ENCODE results near the gene GBP3.
"Not testable (repeated sequence)": the region's sequence is repeated elsewhere in the genome, so short reads cannot be mapped to it uniquely, and the experiment has no call there.

The GBP3 gene, protein sequence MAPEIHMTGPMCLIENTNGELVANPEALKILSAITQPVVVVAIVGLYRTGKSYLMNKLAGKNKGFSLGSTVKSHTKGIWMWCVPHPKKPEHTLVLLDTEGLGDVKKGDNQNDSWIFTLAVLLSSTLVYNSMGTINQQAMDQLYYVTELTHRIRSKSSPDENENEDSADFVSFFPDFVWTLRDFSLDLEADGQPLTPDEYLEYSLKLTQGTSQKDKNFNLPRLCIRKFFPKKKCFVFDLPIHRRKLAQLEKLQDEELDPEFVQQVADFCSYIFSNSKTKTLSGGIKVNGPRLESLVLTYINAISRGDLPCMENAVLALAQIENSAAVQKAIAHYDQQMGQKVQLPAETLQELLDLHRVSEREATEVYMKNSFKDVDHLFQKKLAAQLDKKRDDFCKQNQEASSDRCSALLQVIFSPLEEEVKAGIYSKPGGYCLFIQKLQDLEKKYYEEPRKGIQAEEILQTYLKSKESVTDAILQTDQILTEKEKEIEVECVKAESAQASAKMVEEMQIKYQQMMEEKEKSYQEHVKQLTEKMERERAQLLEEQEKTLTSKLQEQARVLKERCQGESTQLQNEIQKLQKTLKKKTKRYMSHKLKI

DNA sequence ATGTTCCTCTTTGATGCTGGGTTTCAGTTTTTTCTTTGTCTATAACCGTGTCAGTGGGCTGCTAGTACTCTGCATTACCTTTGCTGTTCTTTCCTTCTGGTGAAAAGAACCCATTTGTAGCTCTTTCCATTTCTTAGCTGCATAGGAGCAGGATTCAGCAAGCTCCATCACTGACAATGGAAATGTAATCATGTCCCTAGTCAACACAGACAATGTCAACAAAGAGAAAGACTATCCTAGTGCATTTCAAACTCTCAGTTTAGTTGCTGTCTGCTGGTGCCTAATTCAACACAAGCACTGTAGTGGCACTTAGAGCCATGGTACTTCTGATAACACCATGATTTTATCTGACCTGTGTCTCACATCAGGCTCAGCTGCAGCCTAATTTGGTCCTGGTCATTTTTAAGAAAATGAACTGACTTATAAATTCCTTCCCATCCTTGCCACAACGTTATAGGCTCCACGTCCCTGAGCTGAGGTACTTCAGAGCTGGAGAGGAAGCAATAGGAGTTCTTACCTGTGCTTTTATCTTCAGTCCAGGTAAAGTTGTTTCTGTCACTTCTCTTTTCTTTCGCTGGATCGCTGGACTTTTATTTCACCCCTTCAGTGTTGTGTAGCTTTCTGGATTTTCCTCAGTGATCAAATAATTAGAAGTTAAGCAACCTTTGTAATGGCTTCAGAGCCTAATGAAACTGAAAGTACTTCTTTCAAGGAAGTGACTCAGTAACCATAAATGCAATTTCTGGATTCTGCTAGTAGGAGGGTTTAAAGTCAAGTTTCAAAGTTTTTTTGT, at the start of gene GBP3:
Gene GBP3 (minus strand): TSS at position 700 of the 793 bp plus-strand sequence. CDS start 2,145 bp downstream, outside the sequence.
- peak; percentile 36 for DNase-seq (ENCODE audit: low spot score)

DNA sequence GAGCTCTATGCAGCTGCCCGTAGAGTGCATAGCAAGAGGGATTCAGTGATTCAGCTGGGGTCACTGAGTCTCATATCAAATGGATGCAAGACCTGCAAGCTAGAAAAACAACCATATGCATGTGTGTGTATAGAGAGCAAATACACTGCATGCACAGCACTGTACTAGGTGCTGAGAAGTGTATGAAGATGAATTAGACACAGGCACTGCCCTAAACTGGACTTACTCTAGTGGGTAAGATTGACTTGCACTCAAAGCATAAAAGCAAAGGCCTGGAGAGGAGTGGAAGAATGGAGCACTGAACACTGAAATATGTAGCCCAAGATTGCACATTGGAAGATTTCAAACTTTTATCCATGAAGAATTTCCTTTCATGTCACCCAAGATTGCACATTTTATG, 47.8 kb upstream of the GBP3 start:
- no peak for DNase-seq (ENCODE audit: low spot score)

DNA sequence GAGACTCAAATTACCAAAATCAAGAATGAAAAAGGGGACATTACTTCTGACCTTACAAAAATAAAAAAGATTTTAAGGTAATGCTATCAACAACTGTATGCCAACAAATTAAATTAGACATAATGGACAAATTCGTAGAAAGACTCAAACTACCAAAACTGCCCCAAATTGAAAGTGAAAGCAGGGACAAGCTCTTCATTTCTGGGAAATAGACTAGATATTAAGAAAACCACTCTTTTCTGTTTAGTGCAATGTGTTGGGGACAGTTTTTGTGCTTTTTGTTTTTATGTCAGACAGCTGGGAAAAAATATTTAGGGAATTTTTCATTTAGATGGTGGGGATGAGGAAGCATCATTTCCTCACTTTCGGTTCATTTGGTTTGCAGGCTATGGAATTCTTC, 47.3 kb upstream of the GBP3 start:
- DNase-seq (ENCODE audit: low spot score) = peak; percentile 51

DNA sequence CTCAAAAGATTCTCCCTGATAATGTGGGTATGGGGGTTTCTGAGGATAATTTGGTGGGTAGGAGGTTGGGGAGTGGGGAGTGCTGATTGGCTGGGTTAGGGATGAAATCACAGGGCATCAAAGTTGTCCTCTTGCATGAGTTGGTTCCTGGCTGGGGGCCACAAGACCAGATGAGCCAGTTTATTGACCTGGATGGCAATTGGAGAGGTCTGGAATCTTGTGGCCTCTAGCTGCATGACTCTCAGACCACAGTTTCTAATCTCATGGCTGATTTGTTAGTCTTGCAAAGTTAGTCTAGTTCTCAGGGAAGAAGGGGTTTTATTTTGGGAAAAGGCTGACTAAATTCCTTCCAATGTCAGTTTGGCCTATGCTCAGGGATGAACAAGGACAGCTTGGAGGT, 45.6 kb upstream of the GBP3 start:
- no peak for DNase-seq (ENCODE audit: low spot score)

DNA sequence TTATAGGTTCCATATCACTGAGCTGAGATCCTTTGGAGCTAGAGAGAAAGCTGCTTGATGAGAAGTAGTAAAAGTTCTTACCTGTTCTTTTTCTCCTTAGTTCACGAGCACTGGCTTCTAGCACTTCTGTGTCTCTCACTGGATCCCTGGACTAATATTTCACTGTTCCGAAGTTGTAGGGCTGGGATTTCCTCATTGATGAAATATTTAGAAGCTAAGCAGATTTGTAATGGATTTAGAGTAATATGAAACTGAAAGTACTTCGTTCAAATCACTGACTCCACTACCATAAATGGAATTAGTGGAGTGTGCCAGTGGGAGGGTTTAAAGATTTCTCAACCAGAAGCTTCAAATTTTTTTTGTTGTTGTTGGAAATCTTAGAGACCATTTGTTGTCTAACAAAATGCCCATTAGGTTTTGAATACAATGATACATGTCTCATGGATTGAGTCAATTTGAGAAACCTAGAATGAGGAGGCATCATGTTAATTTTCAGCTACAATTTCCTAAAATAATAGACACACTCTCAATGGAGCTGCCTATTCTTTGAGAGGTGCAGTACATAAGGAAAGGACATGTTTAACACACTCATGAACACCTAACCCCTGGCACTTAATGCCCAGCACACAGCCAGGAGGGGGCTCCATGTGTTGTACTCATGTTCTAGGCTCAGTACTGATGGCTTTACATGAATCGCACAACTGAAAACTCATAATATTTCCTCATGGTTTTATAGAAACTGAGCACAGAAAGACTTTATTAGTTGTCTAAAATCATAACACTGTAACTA, 42.6 kb upstream of the GBP3 start, which contains the start of gene GBP1:
Gene GBP1 (minus strand): TSS at position 130 of the 790 bp plus-strand sequence. CDS start 1,974 bp downstream, outside the sequence.
- DNase-seq (ENCODE audit: low spot score) = no peak

DNA sequence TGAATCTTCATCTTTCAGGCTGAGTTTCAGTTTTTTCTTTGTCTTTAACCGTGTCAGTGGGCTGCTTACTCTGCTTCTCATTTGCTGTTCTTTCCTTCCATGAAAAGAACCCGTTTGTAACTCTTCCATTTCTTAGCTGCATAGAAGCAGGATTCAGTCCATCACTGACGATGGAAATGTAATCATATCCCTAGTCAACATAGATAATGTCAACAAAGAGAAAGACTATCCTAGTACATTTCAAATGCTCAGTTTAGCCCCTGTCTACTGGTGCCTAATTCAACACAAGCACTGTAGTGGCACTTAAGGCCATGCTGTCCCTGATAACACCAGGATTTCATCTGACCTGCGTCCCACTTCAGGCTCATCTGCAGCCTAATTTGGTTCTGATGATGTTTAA, 42.0 kb upstream of the GBP3 start:
- no peak for DNase-seq (ENCODE audit: low spot score)

DNA sequence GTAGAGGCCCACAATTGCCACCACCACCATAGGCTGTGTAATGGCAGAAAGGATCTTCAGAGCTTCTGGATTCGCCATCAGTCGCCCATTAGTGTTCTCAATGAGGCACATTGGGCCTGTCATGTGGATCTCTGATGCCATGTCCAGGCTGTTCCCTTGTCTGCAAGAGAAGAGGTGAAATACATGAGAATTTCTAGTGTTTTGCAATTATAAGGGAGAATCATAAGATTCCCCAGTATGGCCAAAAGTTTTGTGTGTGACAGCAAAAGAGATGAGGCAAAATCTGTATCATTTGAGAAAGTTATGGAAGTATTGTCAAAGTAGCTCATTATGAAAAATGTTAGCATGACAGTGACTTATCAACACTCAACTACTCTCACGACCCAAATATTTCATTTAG, 40.4 kb upstream of the GBP3 start:
- DNase-seq (ENCODE audit: low spot score) = no peak

DNA sequence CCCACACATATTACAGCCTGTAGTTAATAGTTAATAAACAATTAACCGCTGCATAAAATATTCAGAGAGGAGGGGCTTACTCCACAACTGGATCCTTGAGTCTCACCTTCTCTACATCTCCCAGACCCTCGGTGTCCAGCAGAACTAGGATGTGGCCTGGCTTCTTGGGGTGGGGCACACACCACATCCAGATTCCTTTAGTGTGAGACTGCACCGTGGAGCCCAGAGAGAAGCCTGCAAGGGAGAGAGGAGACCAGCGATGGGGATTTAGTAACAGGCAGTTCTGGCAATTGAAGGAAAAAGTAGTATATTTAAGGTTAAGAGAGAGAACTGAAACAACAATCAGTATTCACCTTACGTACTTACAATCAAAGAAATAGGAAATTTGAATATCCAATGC, 37.4 kb upstream of the GBP3 start:
- no peak for DNase-seq (ENCODE audit: low spot score)

DNA sequence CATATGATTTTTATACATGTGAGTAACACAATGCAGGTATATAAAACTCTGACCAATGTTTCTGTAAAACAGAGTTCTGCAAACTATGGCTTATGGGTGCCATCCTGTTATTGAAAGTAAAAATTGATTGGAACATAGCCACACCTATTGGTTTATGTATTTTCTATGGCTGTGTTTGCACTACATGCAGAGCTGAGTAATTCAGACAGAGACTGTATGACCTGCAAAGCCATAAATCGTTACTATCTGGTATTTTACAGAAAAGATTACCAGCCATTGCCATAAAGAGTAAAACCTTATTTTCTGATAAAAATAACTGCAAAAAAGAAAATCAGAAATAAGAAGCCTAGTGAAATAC, 29.3 kb upstream of the GBP3 start:
- no peak for DNase-seq (ENCODE audit: low spot score)

DNA sequence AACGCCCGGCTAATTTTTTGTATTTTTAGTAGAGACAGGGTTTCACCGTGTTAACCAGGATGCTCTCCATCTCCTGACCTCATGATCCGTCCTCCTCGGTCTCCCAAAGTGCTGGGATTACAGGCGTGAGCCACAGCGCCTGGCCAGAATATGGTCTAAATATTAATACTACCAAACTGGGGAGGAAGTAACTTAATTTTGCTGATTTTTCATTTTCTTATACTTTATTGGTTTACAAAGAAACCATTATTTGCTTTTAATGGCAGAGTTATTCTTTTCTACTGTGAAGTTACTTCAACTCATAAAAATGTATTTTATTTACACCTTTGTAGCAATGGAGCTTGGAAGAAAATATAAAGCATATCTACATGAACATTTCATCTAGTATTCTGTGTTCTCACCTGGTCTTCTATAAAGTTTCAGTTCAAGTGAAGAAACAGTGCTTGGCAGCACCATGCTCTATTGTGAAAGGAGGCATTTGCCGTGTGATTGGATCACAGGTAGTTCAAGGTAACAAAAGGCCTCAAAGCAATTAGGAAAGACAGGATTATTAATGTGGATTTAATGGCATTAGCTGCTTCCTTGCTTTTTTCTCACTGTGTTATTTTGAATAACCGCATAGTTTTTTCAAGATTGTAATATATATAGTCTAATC, 28.8 kb upstream of the GBP3 start:
- DNase-seq (ENCODE audit: low spot score) = no peak

DNA sequence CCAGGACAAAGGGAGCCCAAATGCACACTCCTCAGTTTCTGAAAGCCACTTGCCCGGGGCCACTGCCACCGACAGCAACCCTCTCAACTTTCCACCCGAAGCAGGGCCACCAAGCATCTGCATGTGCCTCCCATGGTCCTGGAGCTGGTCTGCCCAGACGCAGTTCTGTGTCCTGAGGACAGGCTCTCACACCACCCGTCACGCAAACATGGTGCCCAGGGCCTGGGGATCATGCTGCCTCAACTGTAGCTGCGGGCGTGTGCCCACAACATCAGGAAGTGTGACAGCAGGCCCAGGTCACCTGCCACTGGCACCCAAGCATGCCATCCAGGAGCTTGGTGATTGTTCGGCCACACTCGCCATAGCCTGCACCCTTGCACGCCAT, 28.0 kb upstream of the GBP3 start:
- DNase-seq (ENCODE audit: low spot score) = no peak

DNA sequence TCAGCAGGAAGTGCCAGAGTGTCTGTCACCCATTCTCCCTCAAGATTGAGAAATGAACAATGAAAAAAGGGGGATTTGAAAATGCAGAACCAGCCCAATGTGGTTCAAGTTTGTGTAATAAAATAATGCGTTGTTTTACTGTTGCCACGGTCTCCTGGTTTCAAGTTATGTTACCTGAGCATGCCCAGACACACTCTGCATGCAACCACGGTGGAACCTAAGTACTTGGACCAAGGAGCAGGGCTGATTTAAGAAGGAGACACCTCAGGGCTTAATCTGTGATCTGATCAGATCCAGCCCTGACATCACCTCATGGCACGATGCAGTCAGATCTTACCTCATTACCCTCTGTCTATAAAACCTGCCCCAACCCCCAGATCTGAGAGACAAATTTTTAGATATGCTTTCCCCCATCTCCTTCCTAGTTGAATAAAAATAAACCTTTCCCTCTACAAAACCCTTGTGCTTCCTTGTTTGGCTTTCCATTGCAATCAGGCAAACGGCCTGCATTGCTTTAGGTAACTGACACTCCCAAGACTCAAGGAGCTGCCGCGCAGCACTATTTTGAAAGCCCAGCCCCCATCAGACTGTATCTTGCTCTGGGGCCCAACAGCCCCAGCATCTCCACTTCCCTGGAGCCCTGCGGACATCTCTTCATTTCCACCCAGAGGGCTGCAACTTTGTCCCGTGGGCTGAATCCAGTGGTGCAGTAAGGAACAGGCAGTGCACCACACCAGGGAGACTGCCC, 27.4 kb upstream of the GBP3 start:
- not testable (repeated sequence) for DNase-seq (ENCODE audit: low spot score)

DNA sequence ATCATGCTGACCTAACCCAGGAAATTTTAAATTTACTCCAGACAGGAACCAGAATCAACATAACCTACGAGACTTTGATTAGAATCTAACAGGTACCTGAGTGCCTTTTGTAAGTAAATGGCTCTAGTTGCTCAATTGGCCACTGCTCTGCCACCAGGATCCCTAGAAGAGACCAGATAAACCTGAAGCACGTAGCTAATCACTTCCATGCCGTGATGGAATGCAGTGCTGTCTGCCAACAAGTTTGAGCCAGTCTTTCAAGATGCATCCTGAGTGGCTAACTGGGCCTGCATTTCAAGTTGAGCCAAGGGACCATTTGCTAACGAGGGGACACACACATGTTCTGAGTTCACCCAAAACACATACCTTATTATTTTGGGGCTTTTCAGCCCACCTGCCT, 26.5 kb upstream of the GBP3 start:
- not testable (repeated sequence) for DNase-seq (ENCODE audit: low spot score)

DNA sequence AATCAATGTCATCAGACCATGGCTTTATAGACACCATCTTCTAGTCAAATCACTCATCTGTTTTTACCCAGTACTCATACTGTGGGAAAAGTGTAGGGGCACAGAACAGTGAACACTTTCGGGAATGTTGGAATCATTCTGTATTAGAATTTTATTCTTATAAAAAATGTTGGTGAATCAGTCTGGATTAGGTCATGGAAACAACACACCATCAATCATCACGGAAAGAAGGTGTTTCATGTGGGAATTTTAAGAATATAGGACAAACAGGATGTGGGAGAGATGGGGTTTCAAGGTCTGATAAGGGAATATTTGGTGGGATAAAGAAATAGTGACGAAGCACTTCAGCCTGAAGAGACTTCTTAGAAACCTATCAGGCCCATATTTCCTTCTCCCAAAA, 25.1 kb upstream of the GBP3 start:
- DNase-seq (ENCODE audit: low spot score) = no peak

DNA sequence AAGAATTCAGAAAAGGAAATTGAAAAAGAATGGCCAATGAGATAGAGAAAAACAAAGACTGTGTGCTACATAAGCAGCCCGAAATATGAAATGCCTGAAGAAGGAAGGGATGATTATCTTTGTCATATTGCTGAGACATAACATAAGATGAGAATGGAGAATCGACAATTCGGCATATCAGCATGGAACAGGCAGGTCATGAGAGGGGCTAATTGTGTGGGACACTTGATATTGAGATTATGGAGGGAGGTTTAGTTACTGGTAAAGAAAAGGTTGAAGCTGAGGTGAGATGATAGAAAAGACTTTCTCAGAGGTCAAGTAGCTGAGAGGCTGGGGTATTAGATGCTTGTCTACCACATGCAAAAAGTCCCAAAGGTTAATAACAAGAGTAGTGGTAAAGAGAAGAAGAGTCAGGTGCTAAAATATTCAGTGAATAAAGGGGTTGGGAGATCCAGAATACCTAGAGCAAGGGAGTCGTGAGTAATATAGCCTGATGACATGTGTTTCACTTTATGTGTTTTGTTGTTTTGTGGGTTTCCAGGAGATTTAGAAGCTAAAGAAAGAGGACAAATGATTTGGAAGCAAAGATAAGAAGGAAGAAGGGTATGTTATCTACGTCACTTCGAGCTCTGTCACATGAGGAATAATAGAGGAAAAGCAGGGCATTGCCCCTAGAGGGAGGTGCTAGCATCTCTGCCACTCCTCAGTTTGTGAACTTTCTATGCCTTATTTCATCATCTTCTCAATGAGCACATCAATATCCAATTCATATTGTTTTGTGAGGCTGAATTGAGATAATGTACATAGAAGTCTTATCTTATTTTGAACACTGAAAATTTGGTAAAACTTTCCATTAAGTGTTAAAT, 23.9 kb upstream of the GBP3 start:
- DNase-seq (ENCODE audit: low spot score) = not testable (repeated sequence)

DNA sequence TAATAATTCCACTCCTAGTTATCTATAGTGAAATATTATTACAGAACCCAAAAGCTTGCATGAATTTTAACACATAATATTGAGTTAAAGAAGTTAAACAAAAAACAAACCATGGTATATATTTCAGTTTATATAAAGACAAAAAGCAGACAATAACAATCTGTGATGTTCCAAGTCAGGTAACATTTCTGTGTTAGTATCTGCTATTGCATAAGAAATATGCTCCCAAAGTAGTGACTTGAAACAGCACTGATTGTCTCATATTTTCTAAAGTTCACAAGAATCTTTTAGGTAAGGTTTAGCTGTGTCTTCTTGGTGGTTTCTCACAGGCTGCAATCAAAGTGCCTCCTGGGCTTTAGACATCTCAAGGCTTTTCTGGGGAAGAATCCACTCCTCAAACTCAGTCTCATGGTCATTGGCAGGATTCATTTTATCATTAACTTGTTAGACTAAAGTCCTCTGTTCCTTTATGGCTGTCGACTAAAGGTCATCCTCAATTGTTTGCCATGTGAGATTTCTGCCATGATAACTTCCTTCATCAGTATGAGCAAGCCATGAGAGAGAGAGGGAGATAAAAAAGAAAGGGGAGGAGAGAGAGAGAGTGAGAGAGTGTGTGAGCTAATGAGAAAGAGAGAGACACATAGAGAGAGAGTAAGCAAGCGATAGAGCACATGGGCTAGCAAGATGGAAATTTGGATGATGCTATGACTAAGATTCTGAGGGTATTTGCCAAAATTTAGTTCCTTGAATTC, 22.5 kb upstream of the GBP3 start:
- no peak for DNase-seq (ENCODE audit: low spot score)

DNA sequence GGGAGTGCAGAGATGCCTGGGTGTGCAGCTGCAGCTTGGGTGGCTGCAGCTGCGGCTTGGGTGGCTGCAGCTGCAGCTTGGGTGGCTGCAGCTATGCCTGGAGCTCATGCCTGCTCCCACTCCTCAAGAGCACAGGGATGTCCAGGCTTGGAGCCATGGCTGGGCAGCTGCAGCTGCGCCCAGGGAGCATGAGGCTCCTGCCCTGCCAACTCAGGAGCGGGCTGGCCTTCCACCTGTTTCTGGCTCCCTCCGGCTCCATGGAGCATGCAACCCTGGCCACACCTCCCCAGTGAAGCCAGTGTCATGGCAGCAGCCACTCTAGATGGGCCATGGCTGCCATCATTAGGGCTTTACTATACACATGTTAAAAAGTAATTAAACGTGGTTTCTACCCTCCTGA, 21.3 kb upstream of the GBP3 start:
- DNase-seq (ENCODE audit: low spot score) = no peak

DNA sequence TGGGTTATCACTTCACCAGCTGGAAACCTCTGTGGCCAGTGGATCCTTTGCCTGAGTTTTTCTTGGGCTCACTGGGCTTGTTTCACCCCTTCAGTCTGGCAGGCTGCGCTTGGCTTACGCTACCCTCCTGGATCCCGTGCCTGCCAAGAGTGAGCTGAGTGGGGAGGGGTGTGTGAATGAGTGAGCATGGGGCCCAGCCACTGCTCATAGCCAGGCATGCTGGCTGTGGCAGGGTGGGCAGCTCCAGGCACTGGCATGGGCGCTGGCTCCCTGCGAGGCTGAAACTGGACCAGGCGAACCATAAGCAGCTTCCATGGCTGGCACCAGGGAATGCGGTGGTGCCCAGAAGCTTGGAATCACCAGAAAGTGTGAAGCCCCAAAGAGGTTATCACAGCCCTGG, 19.8 kb upstream of the GBP3 start:
- no peak for DNase-seq (ENCODE audit: low spot score)

DNA sequence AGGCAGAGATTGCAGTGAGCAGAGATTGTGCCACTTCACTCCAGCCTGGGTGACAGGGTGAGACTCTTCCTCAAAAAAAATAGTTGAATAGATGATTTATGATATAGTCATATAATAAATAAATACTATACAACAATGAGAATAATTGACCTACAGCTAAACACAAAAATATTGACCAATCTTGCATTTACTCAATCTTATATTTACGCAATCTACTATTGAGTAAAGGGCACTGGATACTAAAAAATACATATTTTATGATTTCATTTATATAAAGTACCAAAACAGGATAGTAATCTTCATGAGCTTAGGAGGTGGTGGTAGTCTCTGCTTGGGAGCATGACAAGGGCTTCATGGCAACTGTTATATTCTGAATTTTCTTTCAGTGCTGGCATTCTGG, 19.1 kb upstream of the GBP3 start:
- no peak for DNase-seq (ENCODE audit: low spot score)
